Measurements from ENCODE around the gene KCNIP3.

GRCh38 chr2:95375532-95376150 lies 78.5 kb downstream of the KCNIP3 start:
- TF ChIP-seq POLR2A (IDR thresholded peaks at IDR 0.05; ENCODE audit: low read depth, low read length) (no peak), TAF1 (IDR thresholded peaks at IDR 0.05; ENCODE audit: low read depth, low read length) (no peak), SPI1 (IDR thresholded peaks at IDR 0.05; ENCODE audit: low read depth, low read length) (no peak), POLR2AphosphoS5 (IDR thresholded peaks at IDR 0.05; ENCODE audit: low read depth, low read length) (no peak), POU2F2 (IDR thresholded peaks at IDR 0.05; ENCODE audit: low read depth, low read length) (no peak), PAX5 (IDR thresholded peaks at IDR 0.05; ENCODE audit: insufficient read depth, low read length, severe bottlenecking) (no peak)
